A673 (cell line): Measurements from ENCODE around the gene TNPO3. TPM values are rescaled to one million over a fixed set of nuclear protein-coding genes. Genes with fewer than 3 reads are reported as not detected.

Experiments used
- BruUV-seq: library from RNA; stranded (reverse); fragments of 400-500 nt; replicated peaks from 2 replicates; lab custom pipeline; 2021; lab: Mats Ljungman, UMichigan
- CTCF ChIA-PET: fragments of 300-600 bp; sonication (Branson Sonifier 250); formaldehyde crosslinking; loops from one replicate; lab custom pipeline; 2022; ENCODE audit warnings: antibody characterized with exemption; lab: Charles Lee
- POLR2A ChIA-PET: fragments of 300-600 bp; sonication (Branson Sonifier 250); formaldehyde crosslinking; loops from one replicate; lab custom pipeline; 2022; ENCODE audit warnings: antibody characterized with exemption; ENCODE audit not compliant: low non-redundant PET; lab: Charles Lee
- DNase-seq: peaks from one replicate; pipeline ENCODE4 v3.0.0-alpha.2; 2015; ENCODE audit warnings: low spot score
- H3K27ac ChIP-seq: fragments of 200-600 bp; sonication (generic); 2 replicates; pipeline ENCODE4 v1.5.1; 2016; ENCODE audit warnings: mixed run types, low read depth, mild to moderate bottlenecking, mixed read lengths, antibody characterized with exemption, low read length; ENCODE audit not compliant: poor library complexity, severe bottlenecking
- H3K27me3 ChIP-seq: fragments of 200-600 bp; sonication (generic); replicated peaks from 2 replicates; pipeline ENCODE4 v1.6.1; 2017; ENCODE audit warnings: mixed run types, low read depth, mild to moderate bottlenecking, mixed read lengths, antibody characterized with exemption, low read length; ENCODE audit not compliant: insufficient read depth, poor library complexity
- H3K36me3 ChIP-seq: fragments of 200-600 bp; sonication (generic); 2 replicates; pipeline ENCODE4 v1.6.1; 2016; ENCODE audit warnings: mixed run types, mild to moderate bottlenecking, mixed read lengths, antibody characterized with exemption, low read length; ENCODE audit not compliant: insufficient read depth, poor library complexity, severe bottlenecking
- H3K4me1 ChIP-seq: fragments of 200-600 bp; sonication (generic); 2 replicates; pipeline ENCODE4 v1.6.1; 2017; ENCODE audit warnings: mixed run types, mild to moderate bottlenecking, mixed read lengths, antibody characterized with exemption, low read length; ENCODE audit not compliant: insufficient read depth, poor library complexity, severe bottlenecking
- H3K4me3 ChIP-seq: fragments of 200-600 bp; sonication (generic); 2 replicates; pipeline ENCODE4 v1.5.1; 2016; ENCODE audit warnings: low read depth, mixed run types, mild to moderate bottlenecking, mixed read lengths, low read length; ENCODE audit not compliant: poor library complexity, severe bottlenecking
- H3K9me3 ChIP-seq: fragments of 200-600 bp; sonication (generic); 2 replicates; pipeline ENCODE4 v1.6.1; 2016; ENCODE audit warnings: mixed run types, low read depth, mild to moderate bottlenecking, mixed read lengths, antibody characterized with exemption, low read length; ENCODE audit not compliant: poor library complexity, severe bottlenecking
- CTCF ChIP-seq: fragments of 300-800, 200-600 bp; sonication (generic); conservative IDR thresholded peaks from 2 replicates; pipeline ENCODE4 v1.5.1; 2017; ENCODE audit warnings: low read depth, mild to moderate bottlenecking, antibody characterized with exemption, low read length, moderate library complexity, mixed read lengths
- EZH2 ChIP-seq: fragments of 200-600 bp; sonication (generic); IDR thresholded peaks from 2 replicates; pipeline ENCODE4 v1.6.1; 2017; ENCODE audit warnings: borderline replicate concordance, low read depth, mild to moderate bottlenecking, mixed read lengths, antibody characterized with exemption, low read length; ENCODE audit not compliant: poor library complexity, severe bottlenecking
- intact Hi-C: fragments of 100-400 bp; cut with micrococcal nuclease; formaldehyde crosslinking; loops from one replicate; pipeline ENCODE4 v1.10.0; 2022; ENCODE audit not compliant: unreplicated experiment
- total RNA-seq: library from RNA; stranded (reverse); gene quantifications from 2 replicates; pipeline ENCODE4 v1.2.3, GENCODE V29; 2021

Gene TNPO3
- total RNA-seq, 1 experiment from 2014 or later, result 77.8 TPM

- BruUV-seq, result no TSS peak
- Histone ChIP-seq H3K9me3 (no peaks in the 10 kb centered on the region), H3K4me1 (peaks cover 18% of the 10 kb centered on the region), H3K27ac (no peak overlapping the region), H3K27me3 (no peaks in the 10 kb centered on the region), H3K4me3 (no peak overlapping the region), H3K36me3 (no peaks in the 10 kb centered on the region)
- intact Hi-C loops, result no loop called here
- TF ChIP-seq CTCF, result no peak
- no peak for TF ChIP-seq EZH2
- CTCF ChIA-PET, result no interaction called here
- no peak for DNase-seq
- POLR2A ChIA-PET, result no interaction called here
These were observed 45.9 kb upstream of the TNPO3 start for GRCh38 chr7:129100827-129101166.

- Histone ChIP-seq H3K4me3 (no peak overlapping the region), H3K27me3 (no peaks in the 10 kb centered on the region), H3K4me1 (peaks cover 18% of the 10 kb centered on the region), H3K36me3 (no peaks in the 10 kb centered on the region), H3K27ac (no peak overlapping the region), H3K9me3 (no peaks in the 10 kb centered on the region)
- BruUV-seq, result no TSS peak
- DNase-seq, result no peak
- intact Hi-C loops, result no loop called here
- CTCF ChIA-PET, result no interaction called here
- no peak for TF ChIP-seq CTCF
- no peak for TF ChIP-seq EZH2
- POLR2A ChIA-PET, result no interaction called here
These were observed 43.6 kb upstream of the TNPO3 start for GRCh38 chr7:129098409-129099084.

- POLR2A ChIA-PET, result no interaction called here
- H3K27me3 ChIP-seq, result no peaks in the 10 kb centered on the region
- no peak overlapping the region for H3K4me3 ChIP-seq
- H3K9me3 ChIP-seq, result no peaks in the 10 kb centered on the region
- CTCF ChIA-PET, result no interaction called here
- DNase-seq, result no peak
- no peak overlapping the region for H3K27ac ChIP-seq
- intact Hi-C loops, result no loop called here
- no TSS peak for BruUV-seq
- TF ChIP-seq EZH2 (no peak), CTCF (no peak)
- no peaks in the 10 kb centered on the region for H3K36me3 ChIP-seq
- H3K4me1 ChIP-seq, result no peaks in the 10 kb centered on the region
These were observed 40.3 kb upstream of the TNPO3 start for GRCh38 chr7:129095258-129095657.
